Measurements from ENCODE around the gene C2orf68.

DNA sequence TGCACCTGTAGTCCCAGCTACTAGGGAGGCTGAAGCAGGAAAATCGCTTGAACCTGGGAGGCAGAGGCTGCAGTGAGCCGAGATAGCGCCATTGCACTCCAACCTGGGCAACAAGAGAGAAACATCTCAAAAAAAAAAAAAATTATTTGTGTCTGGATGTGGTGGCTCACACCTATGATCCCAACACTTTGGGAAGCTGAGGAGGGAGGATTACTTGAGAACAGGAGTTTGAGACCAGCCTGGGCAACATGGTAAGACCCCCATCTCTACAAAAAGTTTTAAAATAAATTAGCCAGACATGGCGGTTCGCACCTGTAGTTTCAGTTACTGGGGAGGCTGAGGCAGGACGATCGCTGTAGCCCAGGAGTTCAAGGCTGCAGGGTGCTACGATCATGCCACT lies 36.1 kb downstream of the C2orf68 start:
- TF ChIP-seq CTCF (IDR thresholded peaks at IDR 0.05) (no peak), POLR2A (IDR thresholded peaks at IDR 0.05) (no peak)
